Endothelial cell (in vitro differentiated cells): Measurements from ENCODE around the gene SMYD4. TPM values are rescaled to one million over a fixed set of nuclear protein-coding genes. Genes with fewer than 3 reads are reported as not detected.

ENCODE experiments used
- DNase-seq: peaks from one replicate; pipeline ENCODE4 v3.0.0; 2021; ENCODE audit warnings: low spot score
- H3K27ac Mint-ChIP-seq: one replicate; pipeline ENCODE4 v1.8.0; 2021; ENCODE audit warnings: mixed read lengths, inconsistent platforms; ENCODE audit not compliant: unreplicated experiment
- H3K27me3 Mint-ChIP-seq: one replicate; pipeline ENCODE4 v1.8.0; 2021; ENCODE audit warnings: mild to moderate bottlenecking, moderate library complexity, mixed read lengths, inconsistent platforms; ENCODE audit not compliant: unreplicated experiment
- H3K36me3 Mint-ChIP-seq: one replicate; pipeline ENCODE4 v1.8.0; 2021; ENCODE audit warnings: mild to moderate bottlenecking, low read depth, mixed read lengths, inconsistent platforms; ENCODE audit not compliant: unreplicated experiment
- H3K4me1 Mint-ChIP-seq: one replicate; pipeline ENCODE4 v1.8.0; 2021; ENCODE audit warnings: mild to moderate bottlenecking, mixed read lengths, inconsistent platforms; ENCODE audit not compliant: unreplicated experiment
- H3K4me3 Mint-ChIP-seq: one replicate; pipeline ENCODE4 v1.8.0; 2021; ENCODE audit warnings: mild to moderate bottlenecking, mixed read lengths, inconsistent platforms; ENCODE audit not compliant: unreplicated experiment
- H3K9me3 Mint-ChIP-seq: one replicate; pipeline ENCODE4 v1.8.0; 2021; ENCODE audit warnings: mixed read lengths, inconsistent platforms; ENCODE audit not compliant: unreplicated experiment
- total RNA-seq: library from RNA; stranded (reverse); fragmentation: NEBNext Ultra II Directional; extraction: Animal tissue kit (Norgen Biotek cat#: 25700); gene quantifications from one replicate; pipeline ENCODE4 v1.2.1, GENCODE V29; 2021; ENCODE audit not compliant: unreplicated experiment
- TF ChIP-seq, protein P1 (sequence below): fragments of 200-600 bp; sonication (generic); IDR thresholded peaks from one replicate; pipeline ENCODE4 v1.5.0; 2021; ENCODE audit warnings: antibody characterized with exemption; ENCODE audit not compliant: unreplicated experiment

Gene SMYD4
- total RNA-seq, 1 donor from 2014 or later, result 19.3 TPM

DNA sequence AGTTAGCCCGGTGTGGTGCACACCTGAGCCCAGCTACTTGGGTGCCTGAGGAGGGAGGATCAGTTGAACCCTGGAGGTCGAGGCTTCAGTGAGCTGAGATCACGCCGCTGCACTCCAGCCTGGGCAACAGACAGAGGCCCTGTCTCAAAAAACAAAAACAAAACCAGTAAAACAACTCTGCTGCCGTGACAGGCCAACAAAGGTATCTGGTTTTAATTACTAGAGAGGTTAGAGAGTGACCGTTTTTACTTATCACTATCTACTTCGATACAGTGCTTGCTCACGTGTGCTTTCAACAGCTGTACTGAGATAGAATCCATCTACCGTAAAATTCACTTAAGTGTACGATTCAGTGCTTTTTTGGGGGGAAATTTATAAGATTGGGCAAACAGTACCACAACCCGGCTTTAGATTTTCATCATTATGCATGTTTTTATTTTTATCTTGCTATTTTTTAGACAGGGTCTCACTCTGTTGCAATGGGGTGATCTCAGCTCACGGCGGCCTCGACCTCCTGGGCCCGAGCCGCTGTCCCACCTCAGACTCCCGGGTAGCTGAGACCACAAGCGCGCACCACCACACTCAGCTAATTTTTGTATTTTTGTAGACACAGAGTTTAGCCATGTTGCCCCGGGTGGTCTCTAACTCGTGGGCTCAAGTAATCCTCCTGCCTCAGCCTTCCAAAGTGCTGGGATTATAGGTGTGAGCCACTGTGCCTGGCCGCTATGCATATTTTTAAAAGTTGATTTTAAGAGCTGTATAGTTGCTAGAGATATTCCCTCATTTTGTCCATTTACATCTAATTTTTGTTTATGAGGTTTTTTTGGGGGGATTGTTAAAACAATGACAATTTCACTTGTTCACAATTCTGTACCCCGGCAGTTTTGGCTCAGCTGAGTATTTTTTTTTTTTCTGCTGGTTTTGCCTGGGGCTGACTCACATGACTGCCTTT, 36.9 kb downstream of the SMYD4 start:
- no peaks in the 10 kb centered on the region for H3K9me3 Mint-ChIP-seq
- H3K27me3 Mint-ChIP-seq, result peaks cover 2% of the 10 kb centered on the region
- H3K36me3 Mint-ChIP-seq, result no peaks in the 10 kb centered on the region
- no peaks in the 10 kb centered on the region for H3K4me1 Mint-ChIP-seq
- no peak overlapping the region for H3K4me3 Mint-ChIP-seq
- no peak for DNase-seq
- TF ChIP-seq, protein P1, sequence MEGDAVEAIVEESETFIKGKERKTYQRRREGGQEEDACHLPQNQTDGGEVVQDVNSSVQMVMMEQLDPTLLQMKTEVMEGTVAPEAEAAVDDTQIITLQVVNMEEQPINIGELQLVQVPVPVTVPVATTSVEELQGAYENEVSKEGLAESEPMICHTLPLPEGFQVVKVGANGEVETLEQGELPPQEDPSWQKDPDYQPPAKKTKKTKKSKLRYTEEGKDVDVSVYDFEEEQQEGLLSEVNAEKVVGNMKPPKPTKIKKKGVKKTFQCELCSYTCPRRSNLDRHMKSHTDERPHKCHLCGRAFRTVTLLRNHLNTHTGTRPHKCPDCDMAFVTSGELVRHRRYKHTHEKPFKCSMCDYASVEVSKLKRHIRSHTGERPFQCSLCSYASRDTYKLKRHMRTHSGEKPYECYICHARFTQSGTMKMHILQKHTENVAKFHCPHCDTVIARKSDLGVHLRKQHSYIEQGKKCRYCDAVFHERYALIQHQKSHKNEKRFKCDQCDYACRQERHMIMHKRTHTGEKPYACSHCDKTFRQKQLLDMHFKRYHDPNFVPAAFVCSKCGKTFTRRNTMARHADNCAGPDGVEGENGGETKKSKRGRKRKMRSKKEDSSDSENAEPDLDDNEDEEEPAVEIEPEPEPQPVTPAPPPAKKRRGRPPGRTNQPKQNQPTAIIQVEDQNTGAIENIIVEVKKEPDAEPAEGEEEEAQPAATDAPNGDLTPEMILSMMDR, result no peak
- H3K27ac Mint-ChIP-seq, result no peak overlapping the region

DNA sequence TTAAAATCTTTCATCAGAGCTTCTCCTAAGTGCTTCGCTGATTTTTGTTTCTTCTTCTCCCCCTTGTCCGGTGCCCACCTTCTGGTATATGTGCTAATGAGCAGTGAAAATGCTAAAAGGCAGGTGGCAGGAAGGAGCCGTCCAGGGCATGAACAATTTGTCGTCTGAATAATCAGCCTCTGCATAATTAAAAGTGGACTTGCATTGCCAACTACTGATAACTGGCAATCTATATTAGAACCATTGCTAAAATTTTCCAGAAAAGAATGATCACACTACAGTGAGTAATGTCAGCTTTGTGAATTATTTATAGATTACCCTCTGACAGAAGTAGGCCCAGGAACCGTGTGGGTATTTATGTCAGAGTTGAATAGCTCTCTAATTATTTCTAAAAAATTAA, 39.8 kb downstream of the SMYD4 start:
- no peak for DNase-seq
- Mint-ChIP-seq H3K9me3 (no peaks in the 10 kb centered on the region), H3K4me3 (no peak overlapping the region), H3K36me3 (peaks cover 11% of the 10 kb centered on the region), H3K27ac (no peak overlapping the region), H3K4me1 (no peaks in the 10 kb centered on the region), H3K27me3 (peaks cover 2% of the 10 kb centered on the region)
- TF ChIP-seq, protein P1, result no peak

DNA sequence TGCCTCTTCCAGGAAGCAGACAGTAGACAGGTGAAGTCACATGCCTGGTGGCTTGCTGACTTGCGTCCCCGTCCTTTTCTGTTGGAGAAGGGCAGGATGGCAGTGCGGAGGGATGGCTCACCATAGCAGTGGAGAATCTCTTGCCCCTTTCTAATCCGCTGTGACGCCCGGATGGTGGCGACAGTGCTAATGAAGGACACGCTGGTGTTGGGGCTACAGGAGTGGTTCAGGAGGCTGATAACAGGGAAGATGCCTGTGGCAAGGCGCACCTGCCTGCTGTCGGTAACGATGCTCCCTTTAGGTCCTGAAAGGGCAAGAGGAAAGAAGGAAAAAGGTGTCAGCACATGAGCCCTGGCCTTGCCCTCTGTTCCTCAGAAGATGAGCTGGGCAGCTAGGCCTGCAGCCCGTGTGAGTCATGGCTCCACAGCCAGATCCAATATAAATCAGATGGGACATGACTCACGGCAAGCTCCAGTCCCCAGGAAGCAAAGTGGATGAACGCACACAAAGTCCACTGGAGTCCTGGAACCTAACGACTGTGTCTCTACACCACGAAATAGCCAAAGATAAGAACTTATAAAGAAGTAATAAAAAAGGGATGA, 42.3 kb downstream of the SMYD4 start:
- Mint-ChIP-seq H3K27me3 (no peaks in the 10 kb centered on the region), H3K4me3 (no peak overlapping the region), H3K27ac (no peak overlapping the region), H3K9me3 (no peaks in the 10 kb centered on the region), H3K36me3 (peaks cover 24% of the 10 kb centered on the region), H3K4me1 (no peaks in the 10 kb centered on the region)
- TF ChIP-seq, protein P1, result no peak
- DNase-seq, result no peak

DNA sequence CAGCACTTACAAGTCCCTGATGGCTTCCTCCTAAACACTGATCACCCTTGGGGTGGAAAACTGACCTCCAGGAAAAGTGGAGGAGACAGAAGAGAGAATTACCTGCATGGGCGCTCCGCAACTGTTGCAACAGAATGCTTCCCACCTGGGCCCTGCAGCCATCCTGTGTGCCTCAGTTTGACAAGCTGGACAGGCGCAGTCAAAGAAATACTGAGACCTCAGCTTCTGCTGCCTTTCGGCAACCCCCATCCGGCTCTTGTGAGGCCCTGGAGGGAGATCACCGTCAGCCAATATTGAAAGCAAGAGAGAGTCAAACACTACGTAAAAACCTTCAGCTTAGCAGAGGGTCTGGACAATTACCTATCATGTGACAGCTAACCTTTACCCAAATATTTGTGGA, 43.0 kb downstream of the SMYD4 start:
- DNase-seq, result no peak
- H3K4me3 Mint-ChIP-seq, result no peak overlapping the region
- no peak overlapping the region for H3K27ac Mint-ChIP-seq
- H3K36me3 Mint-ChIP-seq, result peaks cover 31% of the 10 kb centered on the region
- TF ChIP-seq, protein P1, result no peak
- H3K9me3 Mint-ChIP-seq, result no peaks in the 10 kb centered on the region
- H3K27me3 Mint-ChIP-seq, result no peaks in the 10 kb centered on the region
- no peaks in the 10 kb centered on the region for H3K4me1 Mint-ChIP-seq

DNA sequence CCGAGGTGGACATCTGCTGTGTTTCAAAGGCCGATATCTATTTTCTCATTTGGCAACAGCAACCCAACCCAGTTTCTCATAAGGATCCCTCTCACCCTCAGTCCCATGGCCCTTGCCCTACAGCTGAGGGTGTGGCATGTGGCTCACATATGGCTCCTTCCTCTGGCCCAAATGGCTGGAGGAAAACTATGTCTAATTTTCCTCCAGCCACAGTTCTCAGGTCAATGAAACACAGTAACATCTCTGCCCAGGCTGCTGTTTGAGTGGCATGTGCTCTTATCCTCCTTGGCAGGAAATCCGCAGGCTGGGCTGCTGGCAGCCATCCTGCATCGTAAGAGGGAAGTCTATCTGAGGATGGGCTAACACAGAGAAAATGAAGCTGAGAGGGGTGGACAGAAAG, 43.8 kb downstream of the SMYD4 start:
- no peak for DNase-seq
- H3K36me3 Mint-ChIP-seq, result peaks cover 32% of the 10 kb centered on the region
- H3K27ac Mint-ChIP-seq, result no peak overlapping the region
- no peak overlapping the region for H3K4me3 Mint-ChIP-seq
- TF ChIP-seq, protein P1, result no peak
- no peaks in the 10 kb centered on the region for H3K27me3 Mint-ChIP-seq
- no peaks in the 10 kb centered on the region for H3K9me3 Mint-ChIP-seq
- no peaks in the 10 kb centered on the region for H3K4me1 Mint-ChIP-seq
